ENCODE data around the gene DHCR7. TPM values are rescaled to one million over a fixed set of nuclear protein-coding genes. Genes with fewer than 3 reads are reported as not detected.

DHCR7 gene
- total RNA-seq, 2 experiments from 2014 or later, result 29.5 to 30.1 TPM

DNA sequence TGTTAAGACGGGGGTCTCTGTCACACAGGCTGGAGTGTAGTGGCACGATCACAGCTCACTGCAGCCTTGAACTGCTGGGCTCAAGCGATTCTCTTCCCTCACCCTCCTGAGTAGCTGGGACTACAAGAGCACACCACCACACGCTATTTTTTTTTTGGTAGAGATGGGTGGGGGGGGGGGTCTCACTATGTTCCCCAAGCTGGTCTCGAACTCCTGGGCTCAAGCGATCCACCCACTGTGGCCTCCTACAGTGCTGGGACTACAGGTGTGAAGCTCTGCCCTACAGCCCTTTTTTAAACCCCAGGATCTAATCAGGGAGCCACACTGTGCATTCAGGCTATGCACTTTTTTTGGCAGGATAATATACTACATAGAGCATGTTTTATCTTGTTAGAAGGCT lies 1.4 kb upstream of the DHCR7 start:
- H3K27ac Mint-ChIP-seq, result peak overlapping the region; percentile 88
- CTCF ChIA-PET, result interaction anchor here (0.8 kb wide), 1 partner anchor 12 kb away, joined by 3 read pairs; no protein-coding TSS in a partner anchor
- POLR2A ChIA-PET, result interaction anchor here (0.6 kb wide), 2 partner anchors 19 to 959 kb away, joined by 3 to 4 read pairs; no protein-coding TSS in a partner anchor
- no peaks in the 10 kb centered on the region for H3K27me3 Mint-ChIP-seq
- peaks cover 25% of the 10 kb centered on the region for H3K36me3 Mint-ChIP-seq (ENCODE audit: low read depth)
- DNase-seq, result no peak
- H3K4me1 Mint-ChIP-seq, result peaks cover 63% of the 10 kb centered on the region
- peak overlapping the region; percentile 88 for H3K4me3 Mint-ChIP-seq
- H3K9me3 Mint-ChIP-seq, result peaks cover 9% of the 10 kb centered on the region

DNA sequence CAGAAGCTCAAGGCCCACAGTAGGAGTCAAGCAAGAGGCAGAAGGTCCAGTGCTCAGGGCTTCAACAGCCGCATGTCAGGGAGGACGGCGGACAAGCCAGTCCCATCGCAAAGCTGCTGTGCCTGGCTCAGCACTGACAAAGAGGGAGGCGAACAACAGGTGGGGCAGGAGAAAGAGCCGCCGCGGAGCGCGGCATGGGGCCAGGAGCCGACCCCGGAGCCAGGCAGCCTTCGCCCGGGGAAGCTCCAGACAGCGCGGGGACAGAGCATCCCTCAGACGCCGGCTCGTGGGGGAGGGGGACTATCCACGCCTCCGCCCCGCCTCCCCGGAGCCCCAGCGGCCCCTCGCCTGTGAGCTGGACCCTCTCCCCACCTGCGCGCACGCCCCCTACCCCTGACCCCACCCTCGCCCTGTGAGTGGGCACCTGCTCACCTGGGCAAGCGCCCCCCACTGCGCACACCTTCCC lies 369 bp downstream of the DHCR7 start:
- H3K4me3 Mint-ChIP-seq, result peak overlapping the region; percentile 88
- peaks cover 9% of the 10 kb centered on the region for H3K9me3 Mint-ChIP-seq
- H3K4me1 Mint-ChIP-seq, result peaks cover 52% of the 10 kb centered on the region
- peak overlapping the region; percentile 84 for H3K27ac Mint-ChIP-seq
- ChIA-PET CTCF (interaction anchor here (1.3 kb wide), 1 partner anchor 10 kb away, joined by 3 read pairs; no protein-coding TSS in a partner anchor), POLR2A (no interaction called here)
- H3K27me3 Mint-ChIP-seq, result no peaks in the 10 kb centered on the region
- DNase-seq, result peak; percentile 49
- H3K36me3 Mint-ChIP-seq (ENCODE audit: low read depth), result peaks cover 30% of the 10 kb centered on the region

DNA sequence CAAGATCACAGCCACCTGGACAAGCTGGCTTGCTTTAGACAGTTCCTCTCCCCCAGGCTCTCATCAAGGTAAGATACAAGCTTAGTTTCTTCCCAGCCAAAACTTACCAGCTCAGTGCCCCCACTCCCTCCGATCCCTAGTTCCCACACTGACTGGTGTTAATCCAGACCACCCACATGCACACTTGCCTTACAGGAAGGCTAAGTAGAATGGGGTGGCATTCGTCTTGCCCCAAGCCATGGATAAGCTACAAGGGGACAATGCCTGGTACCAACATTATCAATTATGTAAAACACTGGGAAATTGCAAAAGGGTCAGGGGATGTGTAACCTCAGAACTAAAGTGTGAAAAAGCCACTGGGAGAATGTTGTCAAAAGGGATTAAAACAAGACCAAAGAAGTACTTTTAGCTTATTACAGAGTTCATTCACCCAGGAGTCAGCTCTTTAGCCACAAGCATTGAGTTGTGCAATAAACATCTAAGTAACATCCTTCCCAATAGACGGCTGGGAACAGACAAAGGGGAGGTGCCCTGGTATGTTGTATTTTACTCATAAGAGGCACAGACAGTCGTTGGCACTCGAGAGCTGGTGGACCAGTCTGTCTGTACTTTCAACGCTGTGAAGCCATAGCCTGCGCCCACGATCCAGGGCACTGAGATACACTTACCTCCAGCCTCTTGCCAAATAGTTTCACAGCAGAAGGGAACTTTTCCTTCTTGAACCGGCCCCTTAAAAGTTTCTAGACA lies 1.1 kb downstream of the DHCR7 start:
- DNase-seq, result no peak
- peaks cover 33% of the 10 kb centered on the region for H3K36me3 Mint-ChIP-seq (ENCODE audit: low read depth)
- ChIA-PET CTCF (no interaction called here), POLR2A (no interaction called here)
- peak overlapping the region; percentile 88 for H3K4me3 Mint-ChIP-seq
- H3K4me1 Mint-ChIP-seq, result peaks cover 49% of the 10 kb centered on the region
- H3K9me3 Mint-ChIP-seq, result peaks cover 9% of the 10 kb centered on the region
- H3K27ac Mint-ChIP-seq, result peak overlapping the region; percentile 84
- no peaks in the 10 kb centered on the region for H3K27me3 Mint-ChIP-seq

DNA sequence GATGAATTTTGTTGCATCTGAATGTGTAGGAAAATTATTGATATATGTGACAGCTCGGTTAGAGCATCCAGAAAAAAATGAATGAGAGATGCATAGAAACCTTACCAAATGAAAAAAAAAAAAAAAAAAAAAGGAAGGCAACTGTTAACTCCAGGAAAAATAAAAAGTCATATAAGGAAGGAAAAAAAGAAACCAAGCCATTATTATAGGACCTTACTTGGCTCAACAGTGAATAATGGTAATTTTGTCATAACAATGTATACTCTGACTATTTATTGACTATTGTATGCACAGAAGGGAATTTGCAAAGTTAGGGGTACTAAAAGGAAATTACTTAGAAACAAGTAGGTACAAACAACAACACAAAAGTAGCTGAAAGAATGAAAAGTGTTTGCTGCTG lies 2.0 kb downstream of the DHCR7 start:
- peaks cover 39% of the 10 kb centered on the region for H3K4me1 Mint-ChIP-seq
- no peak for DNase-seq
- ChIA-PET POLR2A (no interaction called here), CTCF (no interaction called here)
- peaks cover 33% of the 10 kb centered on the region for H3K36me3 Mint-ChIP-seq (ENCODE audit: low read depth)
- peak overlapping the region; percentile 22 for H3K4me3 Mint-ChIP-seq
- H3K9me3 Mint-ChIP-seq, result peaks cover 9% of the 10 kb centered on the region
- no peak overlapping the region for H3K27ac Mint-ChIP-seq
- H3K27me3 Mint-ChIP-seq, result no peaks in the 10 kb centered on the region

DNA sequence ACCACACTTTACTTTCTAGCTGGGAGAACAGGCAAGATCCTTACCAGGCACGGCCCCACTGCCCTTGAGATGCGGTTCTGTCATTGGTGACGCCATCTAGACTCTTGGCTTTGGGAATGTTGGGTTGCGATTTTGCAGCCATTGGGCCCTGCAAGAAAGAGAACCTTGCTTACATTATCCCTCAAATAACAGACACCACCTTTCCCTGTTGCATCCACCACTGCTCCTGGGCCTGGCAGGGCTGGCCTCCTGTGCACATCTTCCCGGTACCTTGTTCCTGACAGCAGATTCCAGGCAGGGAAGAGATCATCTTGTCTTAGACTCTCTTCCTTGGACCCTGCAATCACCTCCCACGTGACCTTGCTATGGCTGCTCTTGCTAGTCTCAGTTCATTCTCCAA lies 3.4 kb downstream of the DHCR7 start:
- Mint-ChIP-seq H3K36me3 (ENCODE audit: low read depth) (peaks cover 36% of the 10 kb centered on the region), H3K9me3 (peaks cover 9% of the 10 kb centered on the region), H3K27ac (no peak overlapping the region), H3K4me3 (no peak overlapping the region), H3K27me3 (no peaks in the 10 kb centered on the region), H3K4me1 (peaks cover 27% of the 10 kb centered on the region)
- POLR2A ChIA-PET, result no interaction called here
- DNase-seq, result no peak
- CTCF ChIA-PET, result no interaction called here

DNA sequence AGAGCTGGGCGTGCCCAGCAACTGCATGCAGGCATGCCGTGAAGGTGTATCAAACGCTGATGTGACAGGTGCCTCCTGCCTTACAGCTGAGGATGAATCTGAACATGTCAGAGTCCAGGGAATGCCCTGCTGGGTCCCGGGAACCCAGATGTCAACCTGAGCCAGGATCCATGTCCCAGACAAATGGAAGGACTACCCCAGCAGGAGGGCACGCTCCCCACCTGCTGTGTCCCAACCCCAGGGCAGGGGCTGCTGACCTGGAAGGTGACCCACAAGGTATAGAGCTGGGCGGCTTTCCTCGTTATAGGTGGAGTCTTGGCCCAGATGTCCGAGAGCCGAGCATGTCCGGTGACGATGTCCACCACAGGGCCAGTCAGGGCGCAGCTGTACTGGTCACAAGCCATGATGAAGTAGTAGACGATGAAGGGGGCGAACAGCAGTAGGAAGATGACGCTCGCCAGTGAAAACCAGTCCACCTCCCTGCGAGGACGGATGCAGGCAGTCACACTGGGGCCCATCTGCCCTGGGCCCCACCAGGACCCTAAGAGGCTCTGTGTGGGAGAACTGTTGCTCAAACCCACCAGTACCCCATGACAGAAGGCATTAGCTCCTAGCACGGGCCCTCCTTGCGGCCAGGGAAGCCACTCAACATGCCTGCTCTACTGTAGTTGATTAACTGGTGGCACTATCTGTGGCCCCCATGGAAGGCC lies 4.3 kb downstream of the DHCR7 start:
- H3K4me1 Mint-ChIP-seq, result peaks cover 20% of the 10 kb centered on the region
- no peak overlapping the region for H3K27ac Mint-ChIP-seq
- H3K4me3 Mint-ChIP-seq, result no peak overlapping the region
- H3K9me3 Mint-ChIP-seq, result peaks cover 9% of the 10 kb centered on the region
- no peaks in the 10 kb centered on the region for H3K27me3 Mint-ChIP-seq
- CTCF ChIA-PET, result interaction anchor here (0.6 kb wide), 1 partner anchor 651 kb away, joined by 3 read pairs; no protein-coding TSS in a partner anchor
- POLR2A ChIA-PET, result no interaction called here
- no peak for DNase-seq
- peaks cover 39% of the 10 kb centered on the region for H3K36me3 Mint-ChIP-seq (ENCODE audit: low read depth)

DNA sequence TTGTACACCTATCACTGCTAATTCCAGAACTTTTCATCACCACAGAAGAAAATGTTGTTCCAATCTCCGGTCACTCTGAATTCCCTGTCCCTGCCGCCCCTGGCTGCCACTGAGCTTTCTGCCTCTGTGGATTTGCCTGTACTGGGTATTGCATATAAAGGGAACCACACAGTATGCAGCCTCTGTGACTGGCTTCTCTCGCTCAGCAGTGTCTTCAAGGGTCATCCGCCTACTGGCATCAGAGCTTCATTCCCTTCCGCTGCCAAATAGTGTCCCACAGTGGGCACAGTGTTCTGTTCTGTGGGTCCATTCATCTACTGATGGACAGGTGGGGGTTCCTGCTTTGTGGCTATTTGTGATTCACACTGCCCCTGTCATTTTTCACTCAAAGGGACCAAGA lies 5.3 kb downstream of the DHCR7 start:
- Mint-ChIP-seq H3K4me3 (no peak overlapping the region), H3K9me3 (peaks cover 9% of the 10 kb centered on the region), H3K27me3 (no peaks in the 10 kb centered on the region), H3K27ac (no peak overlapping the region), H3K4me1 (peaks cover 20% of the 10 kb centered on the region), H3K36me3 (ENCODE audit: low read depth) (peaks cover 39% of the 10 kb centered on the region)
- DNase-seq, result no peak
- CTCF ChIA-PET, result no interaction called here
- POLR2A ChIA-PET, result no interaction called here

DNA sequence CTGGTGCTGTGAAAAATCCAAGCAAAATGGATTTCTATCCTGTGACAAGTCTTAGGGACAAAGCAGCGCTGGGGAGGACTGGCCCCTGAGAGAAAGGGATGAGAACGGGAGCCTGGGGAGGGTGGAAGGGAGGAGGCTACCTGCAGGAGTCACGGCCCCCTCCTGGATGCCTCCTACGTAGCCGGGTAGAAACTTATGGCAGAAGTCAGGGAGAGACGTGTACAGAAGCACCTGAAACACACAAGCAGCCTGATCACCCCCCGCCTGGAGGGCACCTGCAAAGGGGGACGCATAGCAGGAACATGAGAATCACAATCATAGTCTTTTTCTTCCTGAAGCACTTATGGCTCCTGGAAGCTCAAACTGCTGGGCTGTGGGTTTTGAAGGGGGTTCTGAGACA lies 6.1 kb downstream of the DHCR7 start:
- H3K36me3 Mint-ChIP-seq (ENCODE audit: low read depth), result peaks cover 39% of the 10 kb centered on the region
- H3K27ac Mint-ChIP-seq, result no peak overlapping the region
- CTCF ChIA-PET, result no interaction called here

DNA sequence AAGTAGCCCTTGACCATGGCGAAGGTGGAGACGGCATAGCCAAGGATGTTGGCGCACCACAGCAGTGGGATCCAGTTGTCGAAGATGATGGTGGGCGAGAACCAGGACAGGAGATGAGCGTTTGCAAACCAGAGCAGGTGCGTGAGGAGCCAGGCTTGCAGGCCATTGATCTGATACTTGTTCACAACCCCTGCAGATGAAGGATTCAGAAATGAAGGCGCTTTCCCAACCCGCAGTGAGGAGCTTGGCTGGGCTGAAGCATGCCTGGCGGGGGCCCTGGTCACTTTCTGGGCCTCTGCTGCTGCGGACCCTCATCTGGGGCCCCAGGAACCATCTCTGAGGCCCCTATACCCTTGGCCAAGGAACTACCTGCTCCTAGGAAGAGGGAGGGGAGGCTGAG lies 6.9 kb downstream of the DHCR7 start:
- no peak overlapping the region for H3K4me3 Mint-ChIP-seq
- peaks cover 5% of the 10 kb centered on the region for H3K9me3 Mint-ChIP-seq
- no peak for DNase-seq
- H3K36me3 Mint-ChIP-seq (ENCODE audit: low read depth), result peaks cover 30% of the 10 kb centered on the region
- POLR2A ChIA-PET, result no interaction called here
- no peak overlapping the region for H3K27ac Mint-ChIP-seq
- H3K4me1 Mint-ChIP-seq, result peaks cover 5% of the 10 kb centered on the region
- H3K27me3 Mint-ChIP-seq, result no peaks in the 10 kb centered on the region
- CTCF ChIA-PET, result no interaction called here

More for the DNA sequence above, 6.1 kb downstream of the DHCR7 start:
- H3K4me1 Mint-ChIP-seq, result peaks cover 13% of the 10 kb centered on the region
- POLR2A ChIA-PET, result no interaction called here
- no peak for DNase-seq
- H3K27me3 Mint-ChIP-seq, result no peaks in the 10 kb centered on the region
- H3K4me3 Mint-ChIP-seq, result no peak overlapping the region
- peaks cover 9% of the 10 kb centered on the region for H3K9me3 Mint-ChIP-seq

DNA sequence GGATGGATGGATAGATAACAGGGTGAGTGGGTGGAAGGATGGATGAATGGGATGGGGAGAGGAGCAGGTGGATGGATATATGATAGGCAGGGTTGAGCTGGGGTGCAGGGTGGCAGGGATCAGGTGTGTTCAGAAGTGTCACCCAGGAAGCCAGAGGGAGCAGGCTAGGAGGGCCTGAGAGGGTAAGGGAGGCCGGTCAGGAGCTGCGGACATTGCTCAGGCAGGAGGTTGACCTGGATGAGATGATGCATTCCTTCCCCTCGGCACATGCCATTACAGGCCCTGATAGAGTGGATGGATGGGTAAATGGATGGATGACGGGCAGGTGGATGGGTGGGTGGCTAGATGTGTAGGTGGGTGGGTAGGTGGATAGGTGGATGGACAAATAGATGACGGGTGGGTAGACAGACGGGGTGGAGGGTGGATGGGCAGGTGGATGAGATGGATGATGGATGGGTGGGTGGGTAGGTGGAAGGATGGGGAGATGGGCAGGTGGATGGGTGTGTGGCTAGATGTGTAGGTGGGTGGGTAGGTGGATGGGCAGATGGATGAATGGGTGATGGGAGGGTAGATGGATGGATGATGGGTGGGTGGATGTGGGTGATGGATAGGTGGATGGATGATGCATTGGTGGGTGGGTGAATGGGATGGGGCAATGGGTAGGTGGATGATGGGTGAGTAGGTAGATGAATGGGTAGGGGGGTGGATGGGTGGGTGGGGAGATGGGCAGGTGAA lies 8.0 kb downstream of the DHCR7 start:
- Mint-ChIP-seq H3K27me3 (no peaks in the 10 kb centered on the region), H3K4me1 (no peaks in the 10 kb centered on the region), H3K36me3 (ENCODE audit: low read depth) (peaks cover 23% of the 10 kb centered on the region), H3K9me3 (no peaks in the 10 kb centered on the region), H3K4me3 (no peak overlapping the region), H3K27ac (no peak overlapping the region)
- CTCF ChIA-PET, result no interaction called here
- no peak for DNase-seq
- POLR2A ChIA-PET, result no interaction called here

DNA sequence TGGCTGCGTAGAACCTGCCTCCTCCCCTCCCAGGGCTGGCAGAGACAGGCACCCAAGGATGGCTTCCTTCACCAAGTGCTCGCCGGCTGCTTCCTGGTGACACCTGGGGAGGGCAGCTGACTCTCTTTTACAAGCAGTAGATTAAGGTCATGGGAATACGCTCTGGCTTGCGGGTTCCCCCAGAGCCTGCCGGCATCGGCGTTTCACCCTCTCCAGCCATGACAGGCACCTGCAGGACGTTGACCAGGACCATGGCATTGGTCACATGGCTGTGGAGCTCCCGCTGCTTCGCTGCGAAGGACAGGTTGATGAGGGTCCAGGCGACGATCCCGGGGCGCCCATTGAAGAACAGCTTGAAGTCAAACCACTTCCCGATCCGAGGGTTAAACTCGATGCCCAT lies 9.5 kb downstream of the DHCR7 start:
- Mint-ChIP-seq H3K4me1 (no peaks in the 10 kb centered on the region), H3K27me3 (no peaks in the 10 kb centered on the region), H3K27ac (no peak overlapping the region), H3K9me3 (no peaks in the 10 kb centered on the region), H3K4me3 (no peak overlapping the region), H3K36me3 (ENCODE audit: low read depth) (peaks cover 20% of the 10 kb centered on the region)
- CTCF ChIA-PET, result no interaction called here
- DNase-seq, result no peak
- POLR2A ChIA-PET, result no interaction called here

DNA sequence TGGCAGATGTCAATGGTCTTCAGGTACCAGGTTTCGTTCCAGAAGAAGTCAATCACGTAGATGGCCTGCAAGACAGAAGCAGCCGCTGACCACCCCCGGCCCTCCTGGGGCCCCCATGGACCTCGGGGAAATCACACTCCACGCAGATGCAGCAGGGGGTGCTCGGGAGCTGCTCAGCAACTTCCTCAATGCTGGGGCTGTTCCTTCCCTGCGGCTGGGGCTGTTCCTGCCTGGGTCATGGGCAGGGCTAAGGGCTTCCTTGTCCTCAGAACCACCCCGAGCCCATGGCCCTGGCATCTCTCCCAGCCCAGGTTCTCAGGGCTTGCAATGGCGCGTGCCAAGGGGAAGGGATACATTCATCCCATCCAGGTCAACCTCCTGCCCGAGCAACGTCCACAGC lies 10.3 kb downstream of the DHCR7 start:
- no peaks in the 10 kb centered on the region for H3K4me1 Mint-ChIP-seq
- H3K9me3 Mint-ChIP-seq, result no peaks in the 10 kb centered on the region
- POLR2A ChIA-PET, result no interaction called here
- H3K27ac Mint-ChIP-seq, result no peak overlapping the region
- H3K36me3 Mint-ChIP-seq (ENCODE audit: low read depth), result peaks cover 18% of the 10 kb centered on the region
- DNase-seq, result no peak
- no peak overlapping the region for H3K4me3 Mint-ChIP-seq
- H3K27me3 Mint-ChIP-seq, result no peaks in the 10 kb centered on the region
- CTCF ChIA-PET, result interaction anchor here (0.7 to 1.1 kb wide), 2 partner anchors 11 to 12 kb away, joined by 3 read pairs; partner anchors contain the start of gene DHCR7

DNA sequence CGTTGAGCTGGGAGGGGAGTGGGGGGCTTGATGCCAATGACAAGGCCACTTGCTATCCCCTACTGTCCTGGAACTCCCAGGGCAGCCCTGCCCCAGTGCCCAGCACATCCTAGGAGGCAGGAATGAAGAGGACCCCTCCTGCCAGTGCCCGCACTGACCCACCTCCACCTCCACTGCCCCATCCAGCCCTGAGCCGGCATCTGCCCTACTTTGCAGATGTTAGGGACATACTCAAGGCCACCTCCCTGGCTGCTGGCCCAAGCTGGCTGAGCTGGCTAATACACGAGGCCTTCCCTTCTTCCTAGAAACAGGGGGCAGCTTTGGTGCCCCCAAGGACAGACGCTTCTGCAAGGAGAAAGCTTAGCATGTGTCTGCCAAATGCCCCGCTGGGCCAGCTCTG lies 10.8 kb downstream of the DHCR7 start:
- CTCF ChIA-PET, result interaction anchor here (1.1 kb wide), 1 partner anchor 11 kb away, joined by 3 read pairs; the partner anchor contains the start of gene DHCR7

More for the DNA sequence above, 10.8 kb downstream of the DHCR7 start:
- POLR2A ChIA-PET, result no interaction called here
- peaks cover 14% of the 10 kb centered on the region for H3K36me3 Mint-ChIP-seq (ENCODE audit: low read depth)
- H3K9me3 Mint-ChIP-seq, result no peaks in the 10 kb centered on the region
- no peak overlapping the region for H3K4me3 Mint-ChIP-seq
- no peak overlapping the region for H3K27ac Mint-ChIP-seq
- no peaks in the 10 kb centered on the region for H3K4me1 Mint-ChIP-seq
- no peaks in the 10 kb centered on the region for H3K27me3 Mint-ChIP-seq
- no peak for DNase-seq

Data from activated CD4-positive, alpha-beta T cell treated with anti-CD3 and anti-CD28 coated beads, Interleukin-2, amount 10 ng/mL, durations not matched to agents 7 days and 5 days (primary cell).